GM23338 (cell line): ENCODE data around the gene SERPINB6.
"Not testable (repeated sequence)": the region's sequence is repeated elsewhere in the genome, so short reads cannot be mapped to it uniquely, and the experiment has no call there.

Source experiments
- CREB1 ChIP-seq: fragments of 250-450 bp; sonication (Bioruptor Pico); IDR thresholded peaks from 2 replicates; pipeline ENCODE4 v1.5.0; 2020; ENCODE audit warnings: low read depth, mild to moderate bottlenecking, moderate library complexity
- EZH2 ChIP-seq: fragments of 200-600 bp; sonication (generic); IDR thresholded peaks from one replicate; pipeline ENCODE4 v1.8.0; 2017; ENCODE audit warnings: antibody characterized with exemption, mild to moderate bottlenecking, low read depth; ENCODE audit not compliant: unreplicated experiment
- POLR2AphosphoS5 ChIP-seq: IDR thresholded peaks from 2 replicates; pipeline ENCODE4 v1.6.1; 2016; ENCODE audit warnings: antibody characterized with exemption, low read depth
- TF ChIP-seq, protein P1 (sequence below), 2 experiments: fragments of 200-600 bp in 1 of 2; sonication (generic) in 1 of 2; conservative IDR thresholded peaks; 2 replicates each; pipeline versions ENCODE4 v1.5.1 to v1.6.1; 2016 to 2017; ENCODE audit warnings: antibody characterized with exemption in 2 of 2, low read depth in 2 of 2, mild to moderate bottlenecking in 2 of 2, moderate library complexity in 1 of 2

GRCh38 chr6:2927931-2928330, 43.4 kb downstream of the SERPINB6 start:
- TF ChIP-seq, protein P1, sequence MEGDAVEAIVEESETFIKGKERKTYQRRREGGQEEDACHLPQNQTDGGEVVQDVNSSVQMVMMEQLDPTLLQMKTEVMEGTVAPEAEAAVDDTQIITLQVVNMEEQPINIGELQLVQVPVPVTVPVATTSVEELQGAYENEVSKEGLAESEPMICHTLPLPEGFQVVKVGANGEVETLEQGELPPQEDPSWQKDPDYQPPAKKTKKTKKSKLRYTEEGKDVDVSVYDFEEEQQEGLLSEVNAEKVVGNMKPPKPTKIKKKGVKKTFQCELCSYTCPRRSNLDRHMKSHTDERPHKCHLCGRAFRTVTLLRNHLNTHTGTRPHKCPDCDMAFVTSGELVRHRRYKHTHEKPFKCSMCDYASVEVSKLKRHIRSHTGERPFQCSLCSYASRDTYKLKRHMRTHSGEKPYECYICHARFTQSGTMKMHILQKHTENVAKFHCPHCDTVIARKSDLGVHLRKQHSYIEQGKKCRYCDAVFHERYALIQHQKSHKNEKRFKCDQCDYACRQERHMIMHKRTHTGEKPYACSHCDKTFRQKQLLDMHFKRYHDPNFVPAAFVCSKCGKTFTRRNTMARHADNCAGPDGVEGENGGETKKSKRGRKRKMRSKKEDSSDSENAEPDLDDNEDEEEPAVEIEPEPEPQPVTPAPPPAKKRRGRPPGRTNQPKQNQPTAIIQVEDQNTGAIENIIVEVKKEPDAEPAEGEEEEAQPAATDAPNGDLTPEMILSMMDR (conservative IDR thresholded peaks at IDR 0.05; ENCODE audit: low read depth in 2 of 2) = not testable (repeated sequence)
- not testable (repeated sequence) for TF ChIP-seq EZH2; POLR2AphosphoS5; CREB1 (CRISPR knock-in tag)
